HEK293 (cell line): Measurements from ENCODE around the gene ATG10.

ENCODE experiments used
- CTCF ChIA-PET: fragments of 350-600 bp; formaldehyde crosslinking; extraction: SDS; loops from one replicate; lab custom pipeline; 2021; ENCODE audit warnings: antibody characterized with exemption; lab: Yijun Ruan, JAX
- POLR2A ChIA-PET: fragments of 300-600 bp; formaldehyde crosslinking; extraction: SDS; loops from one replicate; lab custom pipeline; 2020; ENCODE audit warnings: antibody characterized with exemption, inconsistent platforms; lab: Yijun Ruan, JAX
- H3K27ac ChIP-seq: fragments of 200-500 bp; sonication (Bioruptor generic); 2 replicates; pipeline ENCODE4 v1.5.1; 2014; ENCODE audit warnings: low read depth, low read length, control low read depth, inconsistent platforms; ENCODE audit errors: extremely low read depth
- H3K36me3 ChIP-seq, 2 experiments: fragments of 200-500 bp in 1 of 2; sonication (Bioruptor generic) in 1 of 2; 1 replicate in 1 of 2; 2 replicates in 1 of 2; pipeline ENCODE4 v1.5.1; 2014 to 2017; ENCODE audit warnings: inconsistent platforms in 2 of 2, low read length in 2 of 2; ENCODE audit not compliant: control insufficient read depth in 2 of 2, insufficient read depth in 1 of 2
- H3K4me1 ChIP-seq: fragments of 200-500 bp; sonication (Bioruptor generic); 2 replicates; pipeline ENCODE4 v1.5.1; 2014; ENCODE audit warnings: mild to moderate bottlenecking, low read length, inconsistent platforms; ENCODE audit not compliant: control insufficient read depth, insufficient read depth
- H3K4me3 ChIP-seq: 2 replicates; pipeline ENCODE4 v1.5.1; 2011; ENCODE audit warnings: low read depth, mild to moderate bottlenecking, control low read depth, low read length, moderate library complexity
- H3K9me3 ChIP-seq: fragments of 200-500 bp; sonication (Bioruptor generic); 2 replicates; pipeline ENCODE4 v1.5.1; 2014; ENCODE audit warnings: low read depth, low read length, inconsistent platforms; ENCODE audit not compliant: control insufficient read depth, insufficient read depth
- INSM2 ChIP-seq: fragments of 450-650 bp; formaldehyde crosslinking; IDR thresholded peaks from 2 replicates; pipeline ENCODE4 v1.5.1; 2016; ENCODE audit warnings: missing biosample characterization, missing genetic modification characterization
- KLF16 ChIP-seq: fragments of 450-650 bp; formaldehyde crosslinking; IDR thresholded peaks from 2 replicates; pipeline ENCODE4 v1.5.1; 2017; ENCODE audit warnings: missing biosample characterization, missing genetic modification characterization
- MZF1 ChIP-seq: fragments of 450-650 bp; formaldehyde crosslinking; IDR thresholded peaks from 2 replicates; pipeline ENCODE4 v1.5.1; 2017; ENCODE audit warnings: missing biosample characterization, missing genetic modification characterization, borderline replicate concordance
- OSR2 ChIP-seq: fragments of 450-650 bp; formaldehyde crosslinking; IDR thresholded peaks from 2 replicates; pipeline ENCODE4 v1.5.1; 2016; ENCODE audit warnings: missing biosample characterization, missing genetic modification characterization
- SCRT1 ChIP-seq: fragments of 450-650 bp; formaldehyde crosslinking; IDR thresholded peaks from 2 replicates; pipeline ENCODE4 v1.5.1; 2016; ENCODE audit warnings: missing biosample characterization, missing genetic modification characterization, borderline replicate concordance
- SCRT2 ChIP-seq: fragments of 450-650 bp; formaldehyde crosslinking; IDR thresholded peaks from 2 replicates; pipeline ENCODE4 v1.5.1; 2016; ENCODE audit warnings: missing biosample characterization, missing genetic modification characterization
- TRIM28 ChIP-seq: IDR thresholded peaks from 2 replicates; pipeline ENCODE4 v1.6.1; 2011; ENCODE audit warnings: low read length, control low read depth, borderline replicate concordance
- ZNF10 ChIP-seq: fragments of 450-650 bp; formaldehyde crosslinking; IDR thresholded peaks from 2 replicates; pipeline ENCODE4 v1.5.1; 2017; ENCODE audit warnings: missing biosample characterization, missing genetic modification characterization
- ZNF133 ChIP-seq: fragments of 450-650 bp; formaldehyde crosslinking; IDR thresholded peaks from 2 replicates; pipeline ENCODE4 v1.5.1; 2016; ENCODE audit warnings: missing biosample characterization, missing genetic modification characterization
- ZNF184 ChIP-seq: fragments of 450-650 bp; IDR thresholded peaks from 2 replicates; pipeline ENCODE4 v1.5.1; 2018; ENCODE audit warnings: missing biosample characterization, mild to moderate bottlenecking, missing genetic modification characterization
- ZNF24 ChIP-seq: fragments of 450-650 bp; formaldehyde crosslinking; IDR thresholded peaks from 2 replicates; pipeline ENCODE4 v1.5.1; 2016; ENCODE audit warnings: missing biosample characterization, missing genetic modification characterization
- ZNF280C ChIP-seq: fragments of 450-650 bp; formaldehyde crosslinking; IDR thresholded peaks from 2 replicates; pipeline ENCODE4 v1.5.1; 2016; ENCODE audit warnings: missing biosample characterization, missing genetic modification characterization
- ZNF350 ChIP-seq: fragments of 450-650 bp; formaldehyde crosslinking; IDR thresholded peaks from 2 replicates; pipeline ENCODE4 v1.5.0; 2017; ENCODE audit warnings: missing biosample characterization, mild to moderate bottlenecking, missing genetic modification characterization
- ZNF426 ChIP-seq: fragments of 450-650 bp; formaldehyde crosslinking; IDR thresholded peaks from 2 replicates; pipeline ENCODE4 v1.5.1; 2017; ENCODE audit warnings: missing biosample characterization, missing genetic modification characterization, mild to moderate bottlenecking, inconsistent platforms, moderate library complexity
- ZNF501 ChIP-seq: fragments of 450-650 bp; formaldehyde crosslinking; IDR thresholded peaks from 2 replicates; pipeline ENCODE4 v1.5.1; 2016; ENCODE audit warnings: missing biosample characterization, missing genetic modification characterization
- ZNF514 ChIP-seq: fragments of 450-650 bp; formaldehyde crosslinking; IDR thresholded peaks from 2 replicates; pipeline ENCODE4 v1.5.1; 2016; ENCODE audit warnings: missing biosample characterization, missing genetic modification characterization
- ZNF660 ChIP-seq: fragments of 450-650 bp; IDR thresholded peaks from 2 replicates; pipeline ENCODE4 v1.5.1; 2018; ENCODE audit warnings: missing biosample characterization, mild to moderate bottlenecking, missing genetic modification characterization
- ZNF692 ChIP-seq: fragments of 450-650 bp; formaldehyde crosslinking; IDR thresholded peaks from 2 replicates; pipeline ENCODE4 v1.5.1; 2016; ENCODE audit warnings: missing biosample characterization, missing genetic modification characterization
- ZNF704 ChIP-seq: fragments of 450-650 bp; formaldehyde crosslinking; IDR thresholded peaks from 2 replicates; pipeline ENCODE4 v1.5.1; 2016; ENCODE audit warnings: missing biosample characterization, missing genetic modification characterization
- ZNF76 ChIP-seq: fragments of 450-650 bp; formaldehyde crosslinking; IDR thresholded peaks from 2 replicates; pipeline ENCODE4; 2016; ENCODE audit warnings: low read depth, missing biosample characterization, missing genetic modification characterization, borderline replicate concordance
- ZSCAN30 ChIP-seq: fragments of 450-650 bp; IDR thresholded peaks from 2 replicates; pipeline ENCODE4 v1.5.1; 2018; ENCODE audit warnings: missing biosample characterization, mild to moderate bottlenecking, missing genetic modification characterization, moderate library complexity
- TF ChIP-seq, protein P1 (sequence below): fragments of 450-650 bp; formaldehyde crosslinking; IDR thresholded peaks from 2 replicates; pipeline ENCODE4 v1.5.1; 2016; ENCODE audit warnings: missing biosample characterization, missing genetic modification characterization
- TF ChIP-seq, protein P2 (sequence below): fragments of 450-650 bp; formaldehyde crosslinking; IDR thresholded peaks from 2 replicates; pipeline ENCODE4 v1.5.1; 2016; ENCODE audit warnings: missing biosample characterization, missing genetic modification characterization, low read depth
- TF ChIP-seq, protein P3 (sequence below): fragments of 450-650 bp; formaldehyde crosslinking; IDR thresholded peaks from 2 replicates; pipeline ENCODE4 v1.5.1; 2016; ENCODE audit warnings: missing biosample characterization, missing genetic modification characterization

ATG10 gene

GRCh38 chr5:82165740-82166530 is 194.1 kb downstream of the ATG10 start:
- ChIA-PET CTCF (interaction anchor here (0.6 to 2.6 kb wide), 31 partner anchors 9 to 1058 kb away, joined by 3 to 33 read pairs (median 4); partner anchors contain the start of gene SSBP2), POLR2A (interaction anchor here (0.9 to 2.1 kb wide), 3 partner anchors 314 to 864 kb away, joined by 4 to 12 read pairs (median 5); partner anchors contain the start of genes SSBP2 and ZCCHC9)
- Histone ChIP-seq H3K4me1 (peaks cover 19% of the 10 kb centered on the region), H3K9me3 (no peaks in the 10 kb centered on the region), H3K36me3 (no peaks in the 10 kb centered on the region), H3K4me3 (no peak overlapping the region), H3K27ac (peak overlapping the region; percentile 45)
- no peak for TF ChIP-seq ZNF24
- TF ChIP-seq SCRT2 (tag by site-specific recombination): peak; percentile 42; the same call in 1 of the 2 replicates
- peak; percentile 33; the same call in 1 of the 2 replicates for TF ChIP-seq ZNF10 (tag by site-specific recombination)
- peak; percentile 51; the same call in 1 of the 2 replicates for TF ChIP-seq ZSCAN30
- no peak for TF ChIP-seq ZNF280C (tag by site-specific recombination)
- no peak for TF ChIP-seq ZNF184 (tag by site-specific recombination)
- TF ChIP-seq INSM2 (tag by site-specific recombination): 0 out of 2 replicates have a peak, but pooled peaks have one; percentile 24
- TF ChIP-seq TRIM28: no peak
- no peak for TF ChIP-seq KLF16 (tag by site-specific recombination)
- TF ChIP-seq OSR2: peak; percentile 78
- peak; percentile 48; the same call in 1 of the 2 replicates for TF ChIP-seq MZF1
- no peak for TF ChIP-seq ZNF501
- no peak for TF ChIP-seq ZNF76
- TF ChIP-seq ZNF514 (tag by site-specific recombination): no peak
- TF ChIP-seq, protein P1, sequence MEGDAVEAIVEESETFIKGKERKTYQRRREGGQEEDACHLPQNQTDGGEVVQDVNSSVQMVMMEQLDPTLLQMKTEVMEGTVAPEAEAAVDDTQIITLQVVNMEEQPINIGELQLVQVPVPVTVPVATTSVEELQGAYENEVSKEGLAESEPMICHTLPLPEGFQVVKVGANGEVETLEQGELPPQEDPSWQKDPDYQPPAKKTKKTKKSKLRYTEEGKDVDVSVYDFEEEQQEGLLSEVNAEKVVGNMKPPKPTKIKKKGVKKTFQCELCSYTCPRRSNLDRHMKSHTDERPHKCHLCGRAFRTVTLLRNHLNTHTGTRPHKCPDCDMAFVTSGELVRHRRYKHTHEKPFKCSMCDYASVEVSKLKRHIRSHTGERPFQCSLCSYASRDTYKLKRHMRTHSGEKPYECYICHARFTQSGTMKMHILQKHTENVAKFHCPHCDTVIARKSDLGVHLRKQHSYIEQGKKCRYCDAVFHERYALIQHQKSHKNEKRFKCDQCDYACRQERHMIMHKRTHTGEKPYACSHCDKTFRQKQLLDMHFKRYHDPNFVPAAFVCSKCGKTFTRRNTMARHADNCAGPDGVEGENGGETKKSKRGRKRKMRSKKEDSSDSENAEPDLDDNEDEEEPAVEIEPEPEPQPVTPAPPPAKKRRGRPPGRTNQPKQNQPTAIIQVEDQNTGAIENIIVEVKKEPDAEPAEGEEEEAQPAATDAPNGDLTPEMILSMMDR (tag by site-specific recombination): peak; percentile 46; the same call in 1 of the 2 replicates
- no peak for TF ChIP-seq ZNF133 (tag by site-specific recombination)
- TF ChIP-seq SCRT1 (tag by site-specific recombination): no peak
- TF ChIP-seq, protein P2, sequence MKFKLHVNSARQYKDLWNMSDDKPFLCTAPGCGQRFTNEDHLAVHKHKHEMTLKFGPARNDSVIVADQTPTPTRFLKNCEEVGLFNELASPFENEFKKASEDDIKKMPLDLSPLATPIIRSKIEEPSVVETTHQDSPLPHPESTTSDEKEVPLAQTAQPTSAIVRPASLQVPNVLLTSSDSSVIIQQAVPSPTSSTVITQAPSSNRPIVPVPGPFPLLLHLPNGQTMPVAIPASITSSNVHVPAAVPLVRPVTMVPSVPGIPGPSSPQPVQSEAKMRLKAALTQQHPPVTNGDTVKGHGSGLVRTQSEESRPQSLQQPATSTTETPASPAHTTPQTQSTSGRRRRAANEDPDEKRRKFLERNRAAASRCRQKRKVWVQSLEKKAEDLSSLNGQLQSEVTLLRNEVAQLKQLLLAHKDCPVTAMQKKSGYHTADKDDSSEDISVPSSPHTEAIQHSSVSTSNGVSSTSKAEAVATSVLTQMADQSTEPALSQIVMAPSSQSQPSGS: peak; percentile 85
- peak; percentile 74 for TF ChIP-seq ZNF660 (tag by site-specific recombination)
- TF ChIP-seq ZNF704: no peak
- no peak for TF ChIP-seq ZNF350
- no peak for TF ChIP-seq ZNF692 (tag by site-specific recombination)
- no peak for TF ChIP-seq ZNF426 (tag by site-specific recombination)
- TF ChIP-seq, protein P3, sequence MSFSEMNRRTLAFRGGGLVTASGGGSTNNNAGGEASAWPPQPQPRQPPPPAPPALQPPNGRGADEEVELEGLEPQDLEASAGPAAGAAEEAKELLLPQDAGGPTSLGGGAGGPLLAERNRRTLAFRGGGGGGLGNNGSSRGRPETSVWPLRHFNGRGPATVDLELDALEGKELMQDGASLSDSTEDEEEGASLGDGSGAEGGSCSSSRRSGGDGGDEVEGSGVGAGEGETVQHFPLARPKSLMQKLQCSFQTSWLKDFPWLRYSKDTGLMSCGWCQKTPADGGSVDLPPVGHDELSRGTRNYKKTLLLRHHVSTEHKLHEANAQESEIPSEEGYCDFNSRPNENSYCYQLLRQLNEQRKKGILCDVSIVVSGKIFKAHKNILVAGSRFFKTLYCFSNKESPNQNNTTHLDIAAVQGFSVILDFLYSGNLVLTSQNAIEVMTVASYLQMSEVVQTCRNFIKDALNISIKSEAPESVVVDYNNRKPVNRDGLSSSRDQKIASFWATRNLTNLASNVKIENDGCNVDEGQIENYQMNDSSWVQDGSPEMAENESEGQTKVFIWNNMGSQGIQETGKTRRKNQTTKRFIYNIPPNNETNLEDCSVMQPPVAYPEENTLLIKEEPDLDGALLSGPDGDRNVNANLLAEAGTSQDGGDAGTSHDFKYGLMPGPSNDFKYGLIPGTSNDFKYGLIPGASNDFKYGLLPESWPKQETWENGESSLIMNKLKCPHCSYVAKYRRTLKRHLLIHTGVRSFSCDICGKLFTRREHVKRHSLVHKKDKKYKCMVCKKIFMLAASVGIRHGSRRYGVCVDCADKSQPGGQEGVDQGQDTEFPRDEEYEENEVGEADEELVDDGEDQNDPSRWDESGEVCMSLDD (tag by site-specific recombination): no peak
